Tibial artery (tissue), 4 donors: ENCODE measurements around the gene LCLAT1.
"Not testable (repeated sequence)": the region's sequence is repeated elsewhere in the genome, so short reads cannot be mapped to it uniquely, and the experiment has no call there.

Experiments
- DNase-seq, 2 donors: peaks; one replicate each; pipeline ENCODE4 v3.0.0-alpha.2; 2019
- H3K27ac ChIP-seq, 2 donors: fragments of 200-600 bp; sonication (generic) in 1 of 2; 1 replicate in 1 of 2; 2 replicates in 1 of 2; pipeline ENCODE4 v1.5.1; 2018 to 2019; ENCODE audit warnings: mild to moderate bottlenecking in 1 of 2
- H3K27me3 ChIP-seq, 2 donors: fragments of 200-600 bp; sonication (generic) in 1 of 2; one replicate each; pipeline versions ENCODE4 v1.5.1 to v1.6.0; 2016 to 2019
- H3K36me3 ChIP-seq, 3 donors: fragments of 200-600 bp; sonication (generic) in 2 of 3; one replicate each; pipeline ENCODE4 v1.5.1; 2016 to 2019; ENCODE audit warnings: mild to moderate bottlenecking in 2 of 3
- H3K4me1 ChIP-seq, 4 donors: fragments of 200-600 bp; sonication (generic) in 2 of 4; 1 replicate in 3 of 4; 2 replicates in 1 of 4; pipeline ENCODE4 v1.5.1; 2016 to 2019
- H3K4me3 ChIP-seq, 2 donors: fragments of 200-600 bp; sonication (generic) in 1 of 2; 1 replicate in 1 of 2; 2 replicates in 1 of 2; pipeline ENCODE4 v1.5.1; 2018 to 2019; ENCODE audit warnings: mild to moderate bottlenecking in 2 of 2
- H3K9me3 ChIP-seq, 3 donors: fragments of 200-600 bp; sonication (generic) in 1 of 3; one replicate each; pipeline ENCODE4 v1.5.1; 2016 to 2019
- intact Hi-C: fragments of 100-400 bp; cut with DNase I; formaldehyde crosslinking; loops from one replicate; pipeline ENCODE4 v1.15.0; 2023; ENCODE audit warnings: low total_unique reads
- TF ChIP-seq, protein P1 (sequence below), 2 experiments: fragments of 200-600 bp in 1 of 2; fragments of 450-650 bp in 1 of 2; IDR thresholded peaks; one replicate each; pipeline ENCODE4 v1.5.1; 2017 to 2019; ENCODE audit warnings: antibody characterized with exemption in 2 of 2, mild to moderate bottlenecking in 1 of 2, moderate library complexity in 1 of 2

The LCLAT1 gene

DNA sequence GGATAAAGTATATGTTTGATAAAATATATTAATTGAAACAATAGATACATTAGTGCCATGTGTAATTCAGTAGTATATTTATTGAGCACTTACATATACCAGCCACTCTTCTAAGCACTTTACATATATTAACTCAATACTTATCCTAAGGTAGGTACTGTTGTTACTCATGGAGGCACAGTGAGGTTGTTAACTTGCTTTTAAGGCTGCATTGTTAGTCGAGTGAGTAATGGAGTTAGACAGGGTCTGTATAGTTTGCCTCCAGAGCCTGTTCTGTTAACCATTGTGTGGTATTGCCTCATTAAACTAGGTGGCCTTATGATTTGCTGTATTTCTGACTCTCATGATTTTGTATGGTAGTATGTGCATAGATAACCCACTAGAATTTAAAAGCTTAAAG is 44.2 kb downstream of the LCLAT1 start:
- H3K4me3 ChIP-seq: no peak overlapping the region
- no peak for DNase-seq
- no peaks in the 10 kb centered on the region for H3K9me3 ChIP-seq
- H3K27me3 ChIP-seq: no peaks in the 10 kb centered on the region
- TF ChIP-seq, protein P1, sequence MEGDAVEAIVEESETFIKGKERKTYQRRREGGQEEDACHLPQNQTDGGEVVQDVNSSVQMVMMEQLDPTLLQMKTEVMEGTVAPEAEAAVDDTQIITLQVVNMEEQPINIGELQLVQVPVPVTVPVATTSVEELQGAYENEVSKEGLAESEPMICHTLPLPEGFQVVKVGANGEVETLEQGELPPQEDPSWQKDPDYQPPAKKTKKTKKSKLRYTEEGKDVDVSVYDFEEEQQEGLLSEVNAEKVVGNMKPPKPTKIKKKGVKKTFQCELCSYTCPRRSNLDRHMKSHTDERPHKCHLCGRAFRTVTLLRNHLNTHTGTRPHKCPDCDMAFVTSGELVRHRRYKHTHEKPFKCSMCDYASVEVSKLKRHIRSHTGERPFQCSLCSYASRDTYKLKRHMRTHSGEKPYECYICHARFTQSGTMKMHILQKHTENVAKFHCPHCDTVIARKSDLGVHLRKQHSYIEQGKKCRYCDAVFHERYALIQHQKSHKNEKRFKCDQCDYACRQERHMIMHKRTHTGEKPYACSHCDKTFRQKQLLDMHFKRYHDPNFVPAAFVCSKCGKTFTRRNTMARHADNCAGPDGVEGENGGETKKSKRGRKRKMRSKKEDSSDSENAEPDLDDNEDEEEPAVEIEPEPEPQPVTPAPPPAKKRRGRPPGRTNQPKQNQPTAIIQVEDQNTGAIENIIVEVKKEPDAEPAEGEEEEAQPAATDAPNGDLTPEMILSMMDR (IDR thresholded peaks at IDR 0.05): no peak
- intact Hi-C loops: no loop called here
- H3K4me1 ChIP-seq: peaks cover 0 to 45% (median 13%) of the 10 kb centered on the region in 4 donors
- no peak overlapping the region for H3K27ac ChIP-seq
- H3K36me3 ChIP-seq: no peaks in the 10 kb centered on the region

DNA sequence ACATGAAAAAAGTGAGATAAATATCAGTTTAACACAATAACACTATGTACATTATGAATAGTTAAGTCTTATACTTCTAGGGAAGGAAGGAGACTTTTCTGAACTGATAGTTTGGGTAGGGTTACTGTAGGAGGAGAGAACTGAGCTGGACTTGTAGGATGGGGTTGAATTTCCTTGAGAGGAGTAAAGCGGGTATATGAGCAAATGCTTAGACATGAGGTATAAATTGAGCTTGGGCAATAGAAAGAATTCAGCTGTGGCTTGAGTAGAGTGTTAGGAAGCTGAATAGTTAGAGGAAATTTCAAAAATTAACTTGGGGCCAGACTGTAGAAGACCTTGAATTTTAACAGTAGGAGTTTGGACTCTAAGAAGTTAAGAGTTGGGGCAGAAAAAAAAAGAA is 45.1 kb downstream of the LCLAT1 start:
- TF ChIP-seq, protein P1 (IDR thresholded peaks at IDR 0.05): no peak
- no peak for DNase-seq
- H3K9me3 ChIP-seq: no peaks in the 10 kb centered on the region
- no peak overlapping the region for H3K27ac ChIP-seq
- H3K4me3 ChIP-seq: no peak overlapping the region
- no peaks in the 10 kb centered on the region for H3K36me3 ChIP-seq
- intact Hi-C loops: no loop called here
- H3K27me3 ChIP-seq: no peaks in the 10 kb centered on the region
- H3K4me1 ChIP-seq: peaks cover 0 to 43% (median 13%) of the 10 kb centered on the region in 4 donors

DNA sequence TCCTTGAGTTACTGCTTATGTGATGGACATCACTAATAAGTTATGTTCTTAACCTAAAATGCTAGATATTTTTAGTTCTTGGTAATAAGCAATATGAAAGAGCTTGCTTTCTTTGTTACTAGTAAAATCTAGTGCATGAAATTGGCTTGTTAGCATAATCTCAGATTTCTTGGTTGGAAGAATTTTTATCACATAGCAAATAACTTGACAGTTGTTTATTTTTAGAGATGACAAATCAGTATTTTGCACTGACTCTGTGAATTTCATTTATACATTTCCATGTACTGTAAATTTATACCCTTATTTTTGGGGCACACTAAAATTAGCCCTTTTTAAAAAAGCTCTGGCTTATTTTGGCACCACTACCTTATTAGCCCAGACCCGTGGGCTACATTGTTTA is 45.6 kb downstream of the LCLAT1 start:
- no peak for DNase-seq
- Histone ChIP-seq H3K4me3 (no peak overlapping the region), H3K27me3 (no peaks in the 10 kb centered on the region), H3K9me3 (no peaks in the 10 kb centered on the region), H3K27ac (peak overlapping the region in 1 of 2 donors; percentile 1), H3K36me3 (no peaks in the 10 kb centered on the region), H3K4me1 (peaks cover 0 to 39% (median 11%) of the 10 kb centered on the region in 4 donors)
- intact Hi-C loops: loop anchor here (1.0 kb wide), 1 partner anchor 10 kb away; no protein-coding TSS in a partner anchor
- TF ChIP-seq, protein P1 (IDR thresholded peaks at IDR 0.05): no peak

DNA sequence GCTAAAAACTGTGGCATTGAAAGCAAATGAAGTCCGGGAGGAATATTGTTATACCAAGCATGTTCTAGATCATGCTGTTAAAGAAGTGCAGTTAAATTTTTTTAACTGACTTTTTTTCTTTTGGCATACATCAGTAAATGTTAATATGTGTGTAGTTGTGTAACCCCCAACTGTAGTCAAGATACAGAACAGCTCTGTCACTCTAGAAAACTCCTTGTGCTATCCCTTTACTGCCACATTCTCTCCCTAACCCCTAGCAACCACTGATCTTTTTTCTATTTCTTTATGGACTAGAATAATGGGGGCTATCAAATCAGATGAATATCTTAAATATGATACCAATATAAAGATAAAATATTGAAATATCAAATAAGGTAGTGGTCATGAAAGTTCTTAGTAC is 46.4 kb downstream of the LCLAT1 start:
- Histone ChIP-seq H3K27me3 (no peaks in the 10 kb centered on the region), H3K27ac (peak overlapping the region in 1 of 2 donors; percentile 1), H3K4me3 (no peak overlapping the region), H3K9me3 (peaks cover 0 to 3% (median 0%) of the 10 kb centered on the region in 3 donors), H3K36me3 (no peaks in the 10 kb centered on the region), H3K4me1 (peaks cover 0 to 31% (median 5%) of the 10 kb centered on the region in 4 donors)
- intact Hi-C loops: loop anchor here (1.0 kb wide), 1 partner anchor 11 kb away; no protein-coding TSS in a partner anchor
- no peak for DNase-seq
- TF ChIP-seq, protein P1 (IDR thresholded peaks at IDR 0.05): no peak

- H3K4me3 ChIP-seq, DNase-seq, H3K27ac ChIP-seq, intact Hi-C loops, H3K27me3 ChIP-seq, H3K9me3 ChIP-seq, H3K36me3 ChIP-seq: not testable (repeated sequence)
- H3K4me1 ChIP-seq: peaks cover 0 to 41% (median 5%) of the 10 kb centered on the region in 4 donors
These were observed 48.9 kb downstream of the LCLAT1 start for GRCh38 chr2:30495896-30496295.

DNA sequence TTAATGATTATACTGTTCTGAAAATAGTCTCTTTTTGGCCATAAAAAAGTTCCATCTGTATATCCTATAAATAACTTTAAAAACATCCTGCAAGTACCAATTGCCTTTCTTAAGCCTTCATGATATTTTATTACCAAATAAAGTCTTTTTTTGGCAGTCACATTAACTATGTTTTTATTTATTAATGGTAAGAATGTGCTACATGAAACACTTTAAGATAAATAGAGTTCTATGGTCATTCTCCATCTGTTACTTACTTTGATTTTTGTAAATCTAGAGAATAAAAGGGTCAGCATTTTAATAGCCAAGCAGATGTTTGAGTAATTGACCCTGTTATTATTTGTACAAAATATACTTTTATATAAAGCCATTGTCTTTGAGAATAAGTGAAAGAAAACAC is 52.6 kb downstream of the LCLAT1 start:
- Histone ChIP-seq H3K36me3 (no peaks in the 10 kb centered on the region), H3K4me1 (peaks cover 0 to 24% (median 2%) of the 10 kb centered on the region in 4 donors), H3K9me3 (peaks cover 0 to 3% (median 0%) of the 10 kb centered on the region in 3 donors), H3K27me3 (no peaks in the 10 kb centered on the region), H3K27ac (no peak overlapping the region), H3K4me3 (no peak overlapping the region)
- TF ChIP-seq, protein P1 (IDR thresholded peaks at IDR 0.05): no peak
- no peak for DNase-seq
- intact Hi-C loops: loop anchor here (10.0 kb wide), 1 partner anchor 185 kb away; no protein-coding TSS in a partner anchor
